ENCODE measurements around the gene PPP2CA.
"Not testable (repeated sequence)": the region's sequence is repeated elsewhere in the genome, so short reads cannot be mapped to it uniquely, and the experiment has no call there.

The PPP2CA gene

DNA sequence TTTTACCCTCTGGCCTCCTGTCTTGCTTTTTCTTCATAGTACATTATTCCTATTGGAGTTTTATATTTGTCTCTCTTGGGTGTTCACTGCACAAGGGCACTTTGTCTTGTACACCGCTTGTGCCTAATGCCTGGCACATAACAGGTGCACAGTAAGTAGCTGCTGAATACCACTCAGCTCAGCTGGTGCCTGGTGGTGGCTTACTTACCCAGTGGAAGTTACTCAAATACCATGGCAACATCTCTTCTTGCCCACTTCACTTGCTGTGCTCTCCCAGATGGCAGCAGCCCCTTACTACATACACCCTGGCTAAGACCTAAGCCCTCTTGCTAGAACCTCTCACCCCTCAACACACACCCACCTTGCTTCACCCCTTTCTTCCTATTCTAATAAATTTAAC is 37.8 kb downstream of the PPP2CA start:
- DNase-seq: no peak

DNA sequence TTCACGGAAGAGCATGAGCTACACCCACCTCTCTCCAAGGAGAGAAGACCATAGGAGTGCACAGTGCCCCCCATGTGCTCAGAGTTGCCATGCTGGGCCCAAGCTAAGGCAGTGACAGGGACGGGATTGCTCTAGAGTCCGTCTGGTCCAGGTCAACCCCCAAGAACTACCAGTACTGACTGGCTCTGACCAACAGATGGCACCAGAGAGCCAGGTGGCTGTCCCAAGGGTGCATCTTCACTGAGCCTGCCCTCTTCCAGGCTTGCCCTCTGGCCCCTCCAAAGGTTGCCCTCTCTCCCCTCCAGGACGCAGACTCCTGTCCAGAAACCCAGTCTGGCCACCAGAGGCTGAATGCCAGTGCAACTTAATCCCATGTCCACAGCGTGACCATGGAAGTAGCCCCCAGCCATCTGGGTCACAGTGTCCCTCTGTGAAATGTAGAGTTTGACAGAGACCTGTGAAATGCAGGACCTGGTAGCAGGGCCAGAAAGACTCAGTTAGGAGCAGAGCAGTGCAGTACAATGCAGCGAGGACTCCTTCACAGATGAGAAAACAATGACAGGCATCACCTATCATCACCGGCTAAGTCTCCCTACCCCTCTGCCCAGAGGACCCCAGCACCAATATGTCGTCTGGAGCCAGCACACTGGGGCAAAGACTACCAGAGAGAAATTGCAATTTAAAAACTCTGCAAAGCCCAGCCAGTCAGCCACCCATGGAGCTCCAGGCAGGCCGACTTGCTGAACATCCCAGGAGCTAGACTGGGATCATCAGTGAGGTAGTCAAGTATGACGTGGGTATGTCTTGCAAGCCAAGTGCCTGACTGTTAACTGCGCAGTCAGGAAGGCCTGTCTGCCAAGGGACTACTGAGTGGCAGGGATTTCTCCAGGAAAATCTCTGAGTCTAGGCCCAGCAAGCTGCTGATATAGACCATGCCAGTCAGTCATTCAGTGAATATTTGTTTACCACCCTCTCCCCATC is 41.4 kb downstream of the PPP2CA start:
- DNase-seq: peak; percentile 87

DNA sequence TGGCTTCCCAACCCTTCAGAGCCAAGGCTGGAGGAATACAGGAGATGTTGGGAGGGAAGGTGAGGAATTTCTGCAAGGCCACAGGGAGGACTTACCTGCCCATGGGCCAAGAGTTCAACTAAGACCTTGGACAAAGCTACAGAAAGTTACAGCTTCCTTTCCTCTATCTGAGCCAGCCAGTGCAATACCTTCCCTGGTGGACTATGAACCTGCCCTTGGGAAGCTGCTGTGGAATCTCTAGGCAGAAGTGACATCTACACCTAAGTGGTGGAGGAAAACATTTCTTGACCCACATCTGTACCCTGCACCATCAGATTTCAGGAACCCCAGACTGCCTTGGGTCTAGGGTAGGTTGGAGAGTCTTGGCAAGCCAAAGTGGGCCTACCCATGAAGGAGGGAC is 42.4 kb downstream of the PPP2CA start:
- DNase-seq: no peak

DNA sequence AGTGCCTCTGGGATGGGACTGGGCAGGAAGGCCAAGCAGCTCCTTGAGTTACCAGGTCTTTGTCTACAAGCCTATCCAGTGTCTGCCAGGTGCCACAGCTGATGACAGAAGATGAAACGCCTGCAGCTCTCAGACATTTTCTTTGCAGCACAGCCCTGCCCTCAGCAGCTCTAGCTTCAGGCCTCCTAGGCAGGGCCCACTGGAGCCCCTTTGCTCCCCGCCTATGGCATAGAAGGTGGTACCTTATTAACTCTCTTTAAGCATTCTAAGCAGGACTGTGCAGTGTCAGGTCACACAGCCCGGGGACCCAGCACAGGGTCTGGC is 47.8 kb downstream of the PPP2CA start:
- DNase-seq: no peak

DNA sequence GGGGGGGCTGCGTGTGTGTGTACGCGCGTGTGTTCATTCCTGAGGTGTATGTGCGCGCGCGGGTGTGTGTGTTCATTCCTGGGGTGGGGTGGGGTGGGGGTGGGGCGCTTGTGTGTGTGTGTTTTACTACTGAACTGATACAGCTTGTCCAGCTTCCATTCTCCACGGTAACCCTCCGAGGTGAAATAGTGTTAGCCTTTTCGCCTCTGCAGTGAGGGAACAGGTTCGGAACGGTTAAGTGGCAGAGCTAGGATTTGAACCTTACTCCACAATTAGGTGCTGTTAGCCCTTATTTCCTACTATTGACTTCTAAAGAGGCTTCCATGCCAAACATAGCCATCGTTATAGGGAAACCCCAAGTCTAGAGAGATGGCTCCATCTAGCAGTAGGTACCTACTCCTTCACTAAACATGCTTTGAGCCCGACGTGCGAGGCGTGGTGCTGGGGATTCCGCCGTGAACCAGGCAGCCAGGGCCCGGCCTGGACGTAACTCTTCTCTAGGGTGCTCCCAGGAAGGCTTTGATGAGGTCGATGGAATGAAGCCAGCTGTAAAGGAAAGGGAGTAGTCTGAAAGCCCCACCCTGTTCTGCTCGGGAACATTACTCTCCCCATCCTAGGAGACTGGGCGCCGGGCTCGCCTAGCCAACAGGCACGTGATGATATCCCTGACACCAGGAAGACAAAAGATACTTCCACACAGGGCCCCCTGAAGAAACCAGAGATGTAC is 48.3 kb downstream of the PPP2CA start:
- no peak for DNase-seq

DNA sequence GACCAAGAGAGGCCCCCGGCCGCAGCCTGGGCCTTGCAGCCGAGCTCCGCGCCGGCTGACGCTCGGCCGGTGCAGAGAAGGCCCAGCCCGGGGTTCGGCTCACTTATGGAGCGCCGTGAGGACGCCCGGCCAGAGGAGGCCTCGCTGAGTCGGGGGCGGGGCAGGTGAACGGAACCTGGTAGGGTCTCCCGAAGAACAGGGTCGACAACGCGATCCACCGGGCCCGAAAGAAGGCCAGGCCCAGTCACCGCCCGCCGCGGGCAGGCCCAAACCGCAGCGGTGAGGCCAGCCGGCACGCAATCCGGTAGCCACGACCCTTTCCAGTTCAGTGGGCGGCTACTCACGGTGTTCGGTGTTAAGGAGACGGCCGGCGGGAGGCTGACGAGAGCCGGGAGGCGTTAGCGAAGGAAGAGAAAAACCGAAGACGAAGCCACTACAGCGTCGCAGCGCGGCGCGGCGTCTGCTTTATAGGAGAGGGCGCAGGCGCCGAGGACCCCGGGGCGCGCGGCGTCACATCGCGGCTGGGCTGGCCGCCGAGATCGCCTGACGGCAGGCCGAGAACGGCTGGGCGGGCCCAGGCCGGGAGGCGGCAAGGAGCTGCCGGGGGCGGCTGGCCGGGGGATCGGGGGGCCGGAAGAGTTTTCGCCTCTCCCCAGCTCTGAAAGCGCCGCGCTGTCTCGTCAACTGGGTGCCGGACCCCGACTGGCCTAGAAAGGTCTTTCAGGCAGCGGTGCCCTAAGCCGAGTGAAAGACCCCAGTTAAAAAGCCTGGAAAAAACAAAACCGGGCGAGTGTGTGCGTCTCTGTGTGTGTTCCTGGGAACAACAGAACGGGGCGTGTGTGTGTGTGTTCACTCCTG is 49.1 kb downstream of the PPP2CA start, which contains the start of gene SKP1:
Gene SKP1, minus strand, starts transcription at position 440 of the 858 bp plus-strand sequence. CDS start 2,928 bp downstream, outside the sequence.
- peak; percentile 89 to 92 for DNase-seq

DNA sequence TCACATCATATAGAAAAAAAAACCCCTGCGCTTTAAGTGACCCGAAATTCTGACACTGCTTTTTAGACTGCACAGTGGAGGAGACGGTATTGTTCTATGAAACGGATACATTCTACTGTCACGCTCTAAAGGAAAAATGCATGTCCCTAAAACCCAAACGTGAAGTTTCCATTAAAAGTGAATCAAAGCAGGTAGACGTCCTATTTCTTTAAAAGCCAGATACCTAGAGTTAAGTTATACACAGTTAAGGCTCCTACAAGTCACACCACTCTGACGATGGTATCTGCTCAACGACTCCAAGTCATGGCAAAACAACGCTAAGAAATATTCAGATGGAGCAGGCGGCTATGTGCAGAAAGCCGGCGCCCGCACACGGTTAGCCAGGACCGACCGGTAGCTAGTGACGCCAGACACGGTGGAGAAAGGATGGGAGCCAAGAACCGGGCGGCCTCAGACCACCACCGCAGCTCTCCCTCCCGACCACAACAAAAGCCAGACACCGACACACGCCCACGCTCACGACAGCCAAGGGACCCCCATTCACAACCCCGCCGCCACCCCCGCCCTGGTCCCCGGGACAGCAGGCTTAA is 49.9 kb downstream of the PPP2CA start:
- DNase-seq: no peak

DNA sequence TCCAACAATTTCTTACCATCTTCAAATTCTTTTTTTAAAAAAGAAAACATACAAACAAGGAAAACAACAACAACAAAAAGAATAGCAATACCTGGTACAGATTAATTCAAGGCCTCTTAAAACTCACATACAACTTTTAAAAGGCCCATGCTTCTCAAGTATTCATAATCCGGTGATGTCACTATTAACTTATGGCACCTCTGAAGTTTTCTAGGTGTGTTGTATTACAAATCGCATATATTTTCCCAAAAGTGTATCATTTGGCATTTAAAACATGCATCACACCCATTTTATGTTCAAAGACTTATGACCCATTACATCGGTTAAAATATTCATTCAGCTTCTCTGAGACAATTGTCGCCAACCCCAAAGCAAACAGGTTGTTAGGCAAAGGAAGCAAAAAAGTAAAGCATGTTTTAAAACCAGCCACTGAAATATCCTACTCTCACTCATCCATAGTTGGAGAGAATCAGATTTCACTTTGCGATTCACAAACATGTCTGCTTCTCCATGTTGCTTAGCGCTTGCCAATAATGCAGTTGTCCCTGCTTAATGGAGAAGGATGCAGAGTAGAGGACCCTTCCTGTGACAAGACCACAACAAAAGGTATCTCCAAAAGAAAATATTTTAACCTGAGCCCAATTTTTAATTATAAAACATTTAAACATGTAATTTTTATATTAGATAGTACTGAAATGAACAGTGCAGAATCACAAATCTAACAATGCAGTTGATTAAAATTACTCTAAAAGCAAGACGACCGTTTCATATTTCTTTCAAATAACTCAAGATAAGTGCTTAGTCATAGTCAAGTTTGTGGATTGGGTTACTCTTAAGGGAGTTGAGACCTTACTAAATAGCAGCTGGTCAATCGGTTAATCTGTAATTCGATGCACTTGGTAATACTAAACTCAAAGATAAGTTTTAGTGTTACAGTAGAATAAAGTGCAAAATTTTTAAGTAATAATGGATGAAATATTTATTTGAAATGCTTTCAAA is 50.7 kb downstream of the PPP2CA start:
- no peak for DNase-seq

DNA sequence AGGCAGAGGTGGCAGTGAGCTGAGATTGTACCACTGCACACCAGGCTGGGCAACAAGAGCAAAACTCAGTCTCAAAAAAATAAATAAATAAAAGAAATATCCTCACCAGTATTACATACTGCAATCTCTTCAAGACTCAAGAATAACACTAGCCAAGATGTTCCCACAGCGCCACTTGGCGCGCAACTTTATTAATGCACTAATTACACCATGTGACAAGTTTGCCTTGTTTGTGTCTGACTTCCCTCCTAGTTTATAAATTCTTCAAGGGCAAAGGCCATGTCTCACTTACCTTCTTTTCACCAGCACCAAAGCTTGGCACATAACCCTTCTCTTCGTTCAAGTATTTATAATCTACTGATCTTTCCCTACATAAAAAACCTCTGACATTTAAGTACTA is 53.9 kb downstream of the PPP2CA start:
- no peak for DNase-seq

DNA sequence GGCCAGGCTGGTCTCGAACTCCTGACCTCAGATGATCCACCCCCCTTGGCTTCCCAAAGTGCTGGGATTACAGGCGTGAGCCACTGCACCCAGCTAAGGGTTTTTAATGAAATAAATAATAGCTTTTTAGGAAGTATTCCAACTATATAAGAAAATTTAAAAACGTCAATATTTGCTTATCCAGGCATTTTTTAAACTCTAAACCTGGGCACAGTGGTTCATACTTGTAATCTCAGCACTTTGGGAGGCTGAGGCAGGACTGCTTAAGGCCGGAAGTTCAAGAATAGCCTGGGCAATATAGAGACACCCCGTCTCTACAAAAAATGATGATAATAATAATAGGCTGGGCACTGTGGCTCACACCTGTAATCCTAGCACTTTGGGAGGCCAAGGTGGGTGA is 63.3 kb downstream of the PPP2CA start:
- DNase-seq: no peak

DNA sequence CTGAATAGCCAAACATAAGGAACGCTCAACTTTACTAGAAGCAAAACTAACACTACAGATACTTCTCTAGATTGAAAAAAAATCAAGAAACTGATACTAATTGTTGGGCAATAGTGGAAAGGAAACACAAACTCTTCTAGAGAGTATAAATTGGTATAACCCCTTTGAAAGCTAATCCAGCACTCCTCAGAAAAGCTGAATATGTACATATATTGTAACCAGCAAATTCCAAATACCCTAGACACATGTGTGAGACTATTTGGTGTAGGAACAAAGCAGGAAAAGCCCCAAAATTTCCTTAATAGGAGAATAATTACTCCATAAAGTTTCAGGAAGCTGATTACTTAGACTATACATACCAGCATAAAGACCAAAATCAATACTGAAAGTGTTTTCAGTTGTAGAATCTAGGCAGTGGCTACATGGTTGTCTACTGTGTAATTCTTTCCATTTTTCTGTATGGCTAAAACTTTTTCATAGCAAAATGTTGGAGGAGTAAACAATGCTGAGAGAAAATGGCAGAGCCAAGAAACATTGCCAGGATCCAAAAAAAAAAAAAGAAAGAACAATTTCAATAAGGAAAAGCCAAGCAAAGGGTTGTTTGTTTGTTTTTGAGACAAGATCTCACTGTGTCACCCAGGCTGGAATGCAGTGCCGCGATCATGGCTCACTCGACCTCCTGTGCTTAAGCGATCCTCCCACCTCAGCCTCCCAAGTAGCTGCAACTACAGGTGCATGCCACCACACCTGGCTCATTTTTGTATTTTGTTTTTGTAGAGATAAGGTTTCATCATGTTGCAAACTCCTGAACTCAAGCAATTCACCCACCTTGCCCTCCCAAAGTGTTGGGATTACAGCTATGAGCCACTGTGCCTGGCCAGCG is 64.1 kb downstream of the PPP2CA start:
- DNase-seq: no peak

DNA sequence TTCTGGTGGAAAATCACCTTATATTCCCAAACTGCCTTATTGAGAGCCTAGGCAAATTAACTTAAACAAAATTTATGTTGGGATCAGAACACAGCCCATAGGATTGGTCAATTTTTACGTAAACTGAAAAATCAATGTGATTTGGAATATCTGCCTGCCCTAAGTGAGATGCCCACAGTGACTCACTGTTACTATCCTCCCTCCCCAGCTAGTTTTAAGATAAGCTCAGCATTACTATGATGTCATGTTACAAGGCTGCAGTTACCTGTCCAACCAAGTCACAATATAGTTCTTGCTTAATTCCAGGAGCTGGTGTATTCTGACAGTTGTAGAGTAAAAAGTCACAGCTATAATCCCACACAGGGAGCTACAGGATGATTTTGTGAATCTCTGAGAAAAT is 72.2 kb downstream of the PPP2CA start:
- DNase-seq: no peak

DNA sequence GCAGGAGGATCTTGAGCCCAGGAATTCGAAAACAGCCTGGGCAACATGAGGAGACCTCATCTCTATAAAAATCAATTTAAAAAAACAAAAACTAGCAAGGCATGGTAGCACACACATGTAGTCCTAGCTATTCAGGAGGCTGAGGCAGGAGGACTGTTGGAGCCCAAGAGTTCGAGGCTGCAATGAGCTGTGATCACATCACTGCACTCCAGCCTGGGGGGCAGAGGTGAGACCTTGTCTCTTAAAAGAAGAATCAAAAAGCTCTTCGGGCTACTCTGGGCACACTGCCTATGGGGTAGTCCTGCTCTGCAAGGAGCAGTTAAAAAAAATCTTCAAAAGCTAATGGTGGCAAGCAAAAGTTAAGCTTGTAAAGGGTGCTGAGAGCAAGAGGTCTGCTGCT is 72.6 kb downstream of the PPP2CA start:
- DNase-seq: no peak

DNA sequence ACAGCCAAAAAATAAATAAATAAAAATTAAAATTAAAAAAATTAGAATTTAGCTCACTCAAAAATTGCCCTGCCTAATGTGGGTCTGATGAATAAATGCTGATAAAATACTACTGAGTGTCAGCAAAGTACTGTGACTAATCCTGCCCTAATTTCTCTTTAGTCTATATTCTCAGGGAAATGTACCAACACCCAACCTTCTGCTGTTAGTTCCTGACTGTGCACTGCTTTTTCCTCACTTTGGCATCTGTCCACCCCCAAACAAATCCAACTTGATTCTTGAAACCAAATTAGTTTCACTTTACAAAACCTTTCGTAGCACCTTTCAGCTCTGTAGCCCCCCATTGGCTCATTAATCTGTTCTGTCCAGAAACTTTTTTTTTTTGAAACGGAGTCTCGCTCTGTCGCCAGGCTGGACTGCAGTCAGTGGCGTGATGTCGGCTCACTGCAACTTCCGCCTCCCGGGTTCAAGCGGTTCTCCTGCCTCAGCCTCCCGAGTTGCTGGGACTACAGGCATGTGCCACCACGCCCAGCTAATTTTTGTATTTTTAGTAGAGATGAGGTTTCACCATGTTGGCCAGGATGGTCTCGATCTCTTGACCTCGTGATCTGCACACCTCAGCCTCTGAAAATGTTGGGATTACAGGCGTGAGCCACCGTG is 73.6 kb downstream of the PPP2CA start:
- not testable (repeated sequence) for DNase-seq

DNA sequence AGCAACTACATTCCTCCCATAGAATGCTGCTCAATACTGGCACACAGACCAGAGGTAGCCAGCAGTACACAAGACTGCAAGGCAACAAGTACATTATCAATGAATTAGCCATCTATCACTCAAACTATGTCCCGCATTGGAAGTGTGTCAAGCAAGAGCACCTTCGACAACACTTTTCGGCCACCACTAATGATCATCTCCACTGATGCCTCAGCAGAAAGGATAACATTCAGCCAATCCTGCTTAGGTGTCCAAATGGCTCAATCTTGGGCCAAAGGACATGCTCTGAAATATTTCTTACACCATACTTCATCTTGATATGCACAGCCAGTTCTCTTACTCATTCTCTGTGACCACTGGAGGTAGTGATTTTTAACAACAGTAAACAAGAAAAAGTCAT is 74.2 kb downstream of the PPP2CA start:
- DNase-seq: no peak

DNA sequence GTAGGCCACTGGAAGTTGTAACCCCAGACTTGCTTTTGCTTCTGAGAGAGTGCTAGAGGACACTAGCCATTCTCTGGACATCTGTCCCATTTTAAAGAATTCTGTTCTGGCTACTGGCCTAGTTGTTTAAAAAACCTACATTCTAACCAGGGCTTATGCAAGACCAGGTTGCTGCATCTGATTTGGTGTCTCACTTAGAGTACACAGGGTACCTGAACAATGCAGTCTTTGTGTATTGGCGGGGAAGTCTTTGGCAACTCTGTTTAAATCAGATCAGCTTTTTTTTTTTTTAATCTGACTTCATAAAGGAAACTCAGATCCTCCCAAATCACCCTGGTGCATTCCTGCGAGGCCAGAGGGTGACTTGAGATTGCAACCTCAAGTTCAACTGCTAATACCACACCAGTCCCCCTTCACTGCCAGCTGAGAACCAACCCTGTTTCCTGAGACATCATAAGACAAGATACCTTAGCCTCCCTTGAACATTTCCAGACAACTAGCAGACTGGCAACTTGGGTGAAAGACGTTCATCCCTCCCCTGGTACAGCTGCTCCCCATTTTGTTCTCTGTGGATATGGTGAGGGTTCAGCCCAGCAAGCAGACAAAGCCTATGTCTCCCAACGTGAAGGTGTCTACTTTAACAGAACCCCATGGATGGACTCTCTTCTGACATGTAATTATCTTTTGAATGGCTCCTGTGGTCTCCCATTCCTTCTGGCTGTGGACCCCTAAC is 76.1 kb downstream of the PPP2CA start:
- no peak for DNase-seq

DNA sequence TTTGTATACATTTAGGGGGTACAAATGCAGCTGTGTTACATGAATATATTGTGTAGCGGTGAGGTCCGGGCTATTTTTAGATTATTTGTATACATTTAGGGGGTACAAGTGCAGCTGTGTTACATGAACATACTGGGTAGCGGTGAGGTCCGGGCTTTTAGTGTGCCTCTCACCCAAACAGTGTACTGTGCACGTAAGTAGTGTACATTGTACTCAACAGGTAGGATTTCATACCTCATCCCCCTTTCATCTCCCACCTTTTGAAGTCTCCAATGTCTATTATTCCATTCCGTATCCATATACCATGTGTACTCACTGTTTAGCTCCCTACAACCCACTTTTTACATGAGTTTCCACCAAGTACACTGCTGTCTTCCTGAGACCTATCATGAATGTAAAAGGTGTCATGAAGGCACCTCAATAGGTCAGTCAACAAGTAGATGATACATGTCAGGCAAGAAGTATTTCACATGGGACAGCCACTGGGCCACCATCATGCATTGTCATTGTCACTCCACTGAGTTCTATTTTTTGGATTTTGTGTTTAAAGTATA is 76.8 kb downstream of the PPP2CA start:
- no peak for DNase-seq

DNA sequence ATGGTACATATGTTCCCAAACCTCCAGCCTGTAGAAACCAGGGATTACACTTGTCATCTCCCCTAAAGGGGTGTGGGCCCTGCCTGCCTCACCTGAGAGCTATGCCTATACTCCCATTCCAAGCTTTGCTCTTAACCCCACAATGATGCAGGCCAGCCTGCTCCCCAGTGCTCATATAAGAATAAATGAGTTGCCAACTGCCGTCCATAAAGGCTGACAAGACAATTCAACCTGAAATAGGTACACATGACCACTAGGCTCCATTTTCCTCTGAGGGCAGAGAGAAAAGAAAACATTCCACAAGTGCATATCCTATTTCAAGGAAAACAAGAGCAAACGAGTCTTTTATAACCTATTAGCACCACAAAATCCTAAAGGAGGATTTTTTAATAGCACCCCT is 77.6 kb downstream of the PPP2CA start:
- DNase-seq: no peak

Measured in activated T-cell treated with anti-CD3 and anti-CD28 coated beads, Interleukin-2, amount 50 U/mL, for 48 hours (primary cell).